ENCODE measurements around the gene INPP5D. TPM values are rescaled to one million over a fixed set of nuclear protein-coding genes. Genes with fewer than 3 reads are reported as not detected.

The INPP5D gene
- polyA plus RNA-seq, 1 donor (not counting 4 experiments of a cell fraction or from before 2014, with no cell fraction given), result 7.5 TPM

DNA sequence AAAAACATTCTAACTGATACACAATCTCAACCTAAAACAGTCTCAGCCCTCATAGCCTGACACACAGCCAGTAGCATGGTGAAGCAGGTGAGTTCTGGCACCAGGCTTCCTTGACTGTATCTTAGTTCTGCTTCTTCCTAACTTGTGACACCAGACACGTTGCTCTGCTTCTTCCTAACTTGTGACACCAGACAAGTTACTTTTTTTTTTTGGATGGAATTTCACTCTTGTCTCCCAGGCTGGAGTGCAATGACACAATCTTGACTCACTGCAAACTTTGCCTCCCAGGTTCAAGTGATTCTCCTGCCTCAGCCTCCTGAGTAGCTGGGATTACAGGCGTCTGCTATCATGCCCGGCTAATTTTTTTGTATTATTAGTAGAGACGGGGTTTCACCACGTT, 184.7 kb downstream of the INPP5D start:
- H2AFZ ChIP-seq (ENCODE audit: control insufficient read depth, low read length), result no peak overlapping the region
- no peak overlapping the region for H3K27ac ChIP-seq (ENCODE audit: control insufficient read depth, insufficient read depth, low read length)
- TF ChIP-seq EZH2 (IDR thresholded peaks at IDR 0.05; ENCODE audit: low read length), result no peak
- TF ChIP-seq, protein P1, sequence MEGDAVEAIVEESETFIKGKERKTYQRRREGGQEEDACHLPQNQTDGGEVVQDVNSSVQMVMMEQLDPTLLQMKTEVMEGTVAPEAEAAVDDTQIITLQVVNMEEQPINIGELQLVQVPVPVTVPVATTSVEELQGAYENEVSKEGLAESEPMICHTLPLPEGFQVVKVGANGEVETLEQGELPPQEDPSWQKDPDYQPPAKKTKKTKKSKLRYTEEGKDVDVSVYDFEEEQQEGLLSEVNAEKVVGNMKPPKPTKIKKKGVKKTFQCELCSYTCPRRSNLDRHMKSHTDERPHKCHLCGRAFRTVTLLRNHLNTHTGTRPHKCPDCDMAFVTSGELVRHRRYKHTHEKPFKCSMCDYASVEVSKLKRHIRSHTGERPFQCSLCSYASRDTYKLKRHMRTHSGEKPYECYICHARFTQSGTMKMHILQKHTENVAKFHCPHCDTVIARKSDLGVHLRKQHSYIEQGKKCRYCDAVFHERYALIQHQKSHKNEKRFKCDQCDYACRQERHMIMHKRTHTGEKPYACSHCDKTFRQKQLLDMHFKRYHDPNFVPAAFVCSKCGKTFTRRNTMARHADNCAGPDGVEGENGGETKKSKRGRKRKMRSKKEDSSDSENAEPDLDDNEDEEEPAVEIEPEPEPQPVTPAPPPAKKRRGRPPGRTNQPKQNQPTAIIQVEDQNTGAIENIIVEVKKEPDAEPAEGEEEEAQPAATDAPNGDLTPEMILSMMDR (optimal IDR thresholded peaks at IDR 0.05 in 1 of 3, IDR thresholded peaks at IDR 0.05 in 1 of 3, conservative IDR thresholded peaks at IDR 0.05 in 1 of 3; ENCODE audit: extremely low read depth in 1 of 3, insufficient read depth in 2 of 3, low read length in 3 of 3), result no peak
- no peaks in the 10 kb centered on the region for H3K79me2 ChIP-seq (ENCODE audit: control insufficient read depth, insufficient read depth, low read length)
- H3K9ac ChIP-seq (ENCODE audit: control insufficient read depth, extremely low read depth, insufficient read depth, low read length), result no peak overlapping the region
- H3K36me3 ChIP-seq (ENCODE audit: control insufficient read depth in 2 of 2, extremely low read depth in 1 of 2, insufficient read depth in 2 of 2, low read length in 2 of 2), result no peaks in the 10 kb centered on the region
- DNase-seq (ENCODE audit: low read depth, low spot score) (peak; percentile 49), FAIRE-seq (peak; percentile 86)
- dilution Hi-C loops (cut with MboI; ENCODE audit: extremely low pct_ligation_motif_present, low sequenced_read_pairs), result loop anchor here (25.0 kb wide), 1 partner anchor 383 kb away; the partner anchor contains the start of gene SNORC
- H3K4me2 ChIP-seq (ENCODE audit: control insufficient read depth, extremely low read depth, insufficient read depth, low read depth, low read length), result no peak overlapping the region
- H3K4me3 ChIP-seq (ENCODE audit: control insufficient read depth in 2 of 3, extremely low read depth in 1 of 3, insufficient read depth in 2 of 3, low read depth in 1 of 3, low read length in 3 of 3), result no peak overlapping the region
- H3K27me3 ChIP-seq (ENCODE audit: control insufficient read depth, extremely low read depth, insufficient read depth, low read length), result no peaks in the 10 kb centered on the region
- no peaks in the 10 kb centered on the region for H3K9me1 ChIP-seq (ENCODE audit: control insufficient read depth, extremely low read depth, insufficient read depth, low read length)
- H3K9me3 ChIP-seq (ENCODE audit: control insufficient read depth, low read depth, low read length), result no peaks in the 10 kb centered on the region
- no peaks in the 10 kb centered on the region for H4K20me1 ChIP-seq (ENCODE audit: control insufficient read depth, extremely low read depth, insufficient read depth, low read length)
- H3K4me1 ChIP-seq (ENCODE audit: control insufficient read depth, extremely low read depth, insufficient read depth, low read length), result peaks cover 35% of the 10 kb centered on the region

DNA sequence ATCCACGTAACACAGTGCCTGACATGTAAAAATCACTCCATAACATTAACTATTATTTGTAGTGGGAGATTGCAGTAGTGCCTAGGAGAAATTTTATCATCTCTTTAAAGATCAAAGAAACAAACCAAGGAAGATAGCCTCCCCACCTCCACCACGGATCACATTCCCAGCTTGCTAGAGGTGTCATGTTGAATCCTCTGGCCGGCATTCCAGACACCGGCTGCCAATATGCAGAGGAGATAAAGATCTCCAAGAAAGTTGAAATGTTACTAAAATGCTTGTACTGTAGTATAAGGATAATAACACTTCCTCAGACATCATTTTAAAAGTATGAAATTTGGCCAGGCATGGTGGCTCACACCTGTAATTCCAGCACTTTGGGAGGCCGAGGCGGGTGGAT, 185.3 kb downstream of the INPP5D start:
- H3K9ac ChIP-seq (ENCODE audit: control insufficient read depth, extremely low read depth, insufficient read depth, low read length), result no peak overlapping the region
- no peaks in the 10 kb centered on the region for H3K79me2 ChIP-seq (ENCODE audit: control insufficient read depth, insufficient read depth, low read length)
- no peaks in the 10 kb centered on the region for H3K36me3 ChIP-seq (ENCODE audit: control insufficient read depth in 2 of 2, extremely low read depth in 1 of 2, insufficient read depth in 2 of 2, low read length in 2 of 2)
- H3K27me3 ChIP-seq (ENCODE audit: control insufficient read depth, extremely low read depth, insufficient read depth, low read length), result no peaks in the 10 kb centered on the region
- H2AFZ ChIP-seq (ENCODE audit: control insufficient read depth, low read length), result no peak overlapping the region
- H3K9me1 ChIP-seq (ENCODE audit: control insufficient read depth, extremely low read depth, insufficient read depth, low read length), result no peaks in the 10 kb centered on the region
- H3K4me3 ChIP-seq (ENCODE audit: control insufficient read depth in 2 of 3, extremely low read depth in 1 of 3, insufficient read depth in 2 of 3, low read depth in 1 of 3, low read length in 3 of 3), result no peak overlapping the region
- H3K4me1 ChIP-seq (ENCODE audit: control insufficient read depth, extremely low read depth, insufficient read depth, low read length), result peaks cover 35% of the 10 kb centered on the region
- H4K20me1 ChIP-seq (ENCODE audit: control insufficient read depth, extremely low read depth, insufficient read depth, low read length), result no peaks in the 10 kb centered on the region
- no peak for TF ChIP-seq EZH2 (IDR thresholded peaks at IDR 0.05; ENCODE audit: low read length)
- TF ChIP-seq, protein P1 (optimal IDR thresholded peaks at IDR 0.05 in 1 of 3, IDR thresholded peaks at IDR 0.05 in 1 of 3, conservative IDR thresholded peaks at IDR 0.05 in 1 of 3; ENCODE audit: extremely low read depth in 1 of 3, insufficient read depth in 2 of 3, low read length in 3 of 3), result no peak
- peak overlapping the region; percentile 28 for H3K27ac ChIP-seq (ENCODE audit: control insufficient read depth, insufficient read depth, low read length)
- dilution Hi-C loops (cut with MboI; ENCODE audit: extremely low pct_ligation_motif_present, low sequenced_read_pairs), result loop anchor here (25.0 kb wide), 1 partner anchor 383 kb away; the partner anchor contains the start of gene SNORC
- H3K9me3 ChIP-seq (ENCODE audit: control insufficient read depth, low read depth, low read length), result no peaks in the 10 kb centered on the region
- no peak overlapping the region for H3K4me2 ChIP-seq (ENCODE audit: control insufficient read depth, extremely low read depth, insufficient read depth, low read depth, low read length)
- DNase-seq (ENCODE audit: low read depth, low spot score) (no peak), FAIRE-seq (no peak)
